ENCODE data around the gene APOA1.

Gene APOA1

GRCh38 chr11:116837231-116838091 lies at the start of gene APOA1:
Gene APOA1 (minus strand): TSS chr11:116837622. CDS start chr11:116837387, 235 bp downstream.
- no peak for DNase-seq

- no peak for DNase-seq
Observed at GRCh38 chr11:116885951-116886655, 48.7 kb upstream of the APOA1 start.

- DNase-seq, result no peak
Observed at GRCh38 chr11:116882386-116882785, 45.0 kb upstream of the APOA1 start.

- DNase-seq, result no peak
Observed at GRCh38 chr11:116881143-116881542, 43.7 kb upstream of the APOA1 start.

- DNase-seq, result no peak
Observed at GRCh38 chr11:116879800-116880625, 42.6 kb upstream of the APOA1 start.

- no peak for DNase-seq
Observed at GRCh38 chr11:116876656-116877055, 39.2 kb upstream of the APOA1 start.

- DNase-seq, result no peak
Observed at GRCh38 chr11:116875194-116875593, 37.8 kb upstream of the APOA1 start.

GRCh38 chr11:116874251-116874650 lies 36.8 kb upstream of the APOA1 start:
- DNase-seq, result no peak

- DNase-seq, result no peak
Observed at GRCh38 chr11:116873381-116873780, 36.0 kb upstream of the APOA1 start.

GRCh38 chr11:116871248-116871647 lies 33.8 kb upstream of the APOA1 start:
- DNase-seq, result no peak

- no peak for DNase-seq
Observed at GRCh38 chr11:116870054-116870453, 32.6 kb upstream of the APOA1 start.

GRCh38 chr11:116869610-116870009 lies 32.2 kb upstream of the APOA1 start:
- no peak for DNase-seq

GRCh38 chr11:116868066-116868465 lies 30.6 kb upstream of the APOA1 start:
- no peak for DNase-seq

GRCh38 chr11:116867619-116868018 lies 30.2 kb upstream of the APOA1 start:
- DNase-seq, result no peak

GRCh38 chr11:116866804-116867455 lies 29.5 kb upstream of the APOA1 start:
- no peak for DNase-seq

- DNase-seq, result no peak
Observed at GRCh38 chr11:116865696-116866095, 28.3 kb upstream of the APOA1 start.

- DNase-seq, result no peak
Observed at GRCh38 chr11:116864531-116864930, 27.1 kb upstream of the APOA1 start.

- no peak for DNase-seq
Observed at GRCh38 chr11:116862951-116863350, 25.5 kb upstream of the APOA1 start.

GRCh38 chr11:116862185-116862584 lies 24.8 kb upstream of the APOA1 start:
- no peak for DNase-seq

GRCh38 chr11:116861539-116861938 lies 24.1 kb upstream of the APOA1 start:
- DNase-seq, result no peak

- DNase-seq, result no peak
Observed at GRCh38 chr11:116860303-116860702, 22.9 kb upstream of the APOA1 start.

GRCh38 chr11:116859175-116859574 lies 21.8 kb upstream of the APOA1 start:
- no peak for DNase-seq

- DNase-seq, result no peak
Observed at GRCh38 chr11:116857936-116858335, 20.5 kb upstream of the APOA1 start.

Measured in stimulated activated naive CD4-positive, alpha-beta T cell treated with Interleukin-2 at 50 U/mL for 16 hours (primary cell).